Hepatocyte (in vitro differentiated cells): ENCODE data around the gene SPECC1. TPM values are rescaled to one million over a fixed set of nuclear protein-coding genes. Genes with fewer than 3 reads are reported as not detected.
"Not testable (repeated sequence)": the region's sequence is repeated elsewhere in the genome, so short reads cannot be mapped to it uniquely, and the experiment has no call there.

Source experiments
- DNase-seq: peaks from one replicate; pipeline ENCODE4 v3.0.0-alpha.2; 2016; ENCODE audit warnings: low spot score
- H2AFZ ChIP-seq: fragments of 200-600 bp; sonication (generic); 2 replicates; pipeline ENCODE4 v1.6.0; 2016; ENCODE audit warnings: antibody characterized with exemption, mild to moderate bottlenecking
- H3K27ac ChIP-seq: fragments of 200-600 bp; sonication (generic); 2 replicates; pipeline ENCODE4 v1.5.1; 2016; ENCODE audit warnings: mild to moderate bottlenecking
- H3K27me3 ChIP-seq: fragments of 200-600 bp; sonication (generic); 2 replicates; pipeline ENCODE4 v1.6.1; 2016
- H3K36me3 ChIP-seq: fragments of 200-600 bp; sonication (generic); replicated peaks from 2 replicates; pipeline ENCODE4 v1.5.1; 2016; ENCODE audit warnings: low read depth; ENCODE audit not compliant: insufficient read depth
- H3K4me1 ChIP-seq: fragments of 200-600 bp; sonication (generic); 2 replicates; pipeline ENCODE4 v1.5.1; 2016; ENCODE audit warnings: mild to moderate bottlenecking, moderate library complexity; ENCODE audit not compliant: insufficient read depth
- H3K4me2 ChIP-seq: fragments of 200-600 bp; sonication (generic); 2 replicates; pipeline ENCODE4 v1.6.0; 2016
- H3K4me3 ChIP-seq: fragments of 200-600 bp; sonication (generic); 2 replicates; pipeline ENCODE4 v1.5.1; 2016; ENCODE audit warnings: mild to moderate bottlenecking
- H3K79me2 ChIP-seq: fragments of 200-600 bp; sonication (generic); 2 replicates; pipeline ENCODE4 v1.6.0; 2017; ENCODE audit warnings: mild to moderate bottlenecking
- H3K9me2 ChIP-seq: fragments of 200-600 bp; sonication (generic); replicated peaks from 2 replicates; pipeline ENCODE4 v1.6.0; 2017; ENCODE audit warnings: mild to moderate bottlenecking; ENCODE audit not compliant: insufficient read depth
- H3K9me3 ChIP-seq: fragments of 200-600 bp; sonication (generic); 2 replicates; pipeline ENCODE4 v1.5.1; 2016; ENCODE audit warnings: low read depth, mild to moderate bottlenecking
- H4K20me1 ChIP-seq: fragments of 200-600 bp; sonication (generic); 2 replicates; pipeline ENCODE4 v1.6.0; 2016; ENCODE audit warnings: mild to moderate bottlenecking; ENCODE audit not compliant: insufficient read depth, poor library complexity, severe bottlenecking
- EZH2 ChIP-seq: fragments of 200-600 bp; sonication (generic); IDR thresholded peaks from 2 replicates; pipeline ENCODE4 v1.6.1; 2016; ENCODE audit warnings: antibody characterized with exemption, mild to moderate bottlenecking, borderline replicate concordance
- EZH2phosphoT487 ChIP-seq: fragments of 200-600 bp; sonication (generic); IDR thresholded peaks from one replicate; pipeline ENCODE4 v1.6.1; 2018; ENCODE audit warnings: antibody characterized with exemption, mild to moderate bottlenecking, low read depth, moderate library complexity; ENCODE audit not compliant: unreplicated experiment, severe bottlenecking
- WGBS: methylation state at CpG from one replicate; pipeline ENCODE4 v1.1.6; 2016; ENCODE audit warnings: low lambda C conversion rate; ENCODE audit errors: missing lambda C conversion rate; 5-methylcytosine and 5-hydroxymethylcytosine counted together
- polyA plus RNA-seq: library from polyadenylated mRNA; unstranded; fragments of >200 nt; fragmentation: Nextera tagmentation; extraction: Ambion mirVana; gene quantifications from 2 replicates; pipeline ENCODE4 v1.2.1, GENCODE V29; 2016
- total RNA-seq: library from RNA; depleted of rRNA; stranded (reverse); fragments of >200 nt; gene quantifications from 2 replicates; pipeline ENCODE4 v1.2.3, GENCODE V29; 2014
- TF ChIP-seq, protein P1 (sequence below): fragments of 200-600 bp; sonication (generic); IDR thresholded peaks from 2 replicates; pipeline ENCODE4 v1.5.1; 2016; ENCODE audit warnings: antibody characterized with exemption, mild to moderate bottlenecking; ENCODE audit not compliant: poor library complexity

SPECC1 gene
- total and polyA plus RNA-seq, 2 experiments from 2014 or later = 20.4 to 57.5 TPM

DNA sequence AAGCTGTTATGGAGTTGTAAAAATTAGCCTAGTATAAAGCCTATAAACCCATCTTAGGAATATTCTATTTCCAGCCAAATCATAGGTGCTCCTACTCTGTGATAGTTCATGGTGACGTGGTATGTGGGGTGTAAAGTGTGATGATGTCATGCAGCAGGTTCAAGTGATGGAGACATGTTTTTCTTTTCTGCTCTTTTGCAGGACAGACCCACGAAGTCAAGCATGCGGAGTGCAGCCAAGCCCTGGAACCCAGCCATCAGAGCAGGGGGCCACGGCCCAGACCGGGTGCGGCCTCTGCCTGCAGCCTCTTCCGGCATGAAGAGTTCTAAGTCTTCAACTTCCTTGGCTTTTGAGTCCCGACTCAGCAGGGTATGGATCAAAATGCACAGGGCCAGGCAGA, 87.3 kb downstream of the SPECC1 start:
- 94% methylated on average over 8 of the region's 8 CpGs for WGBS
- H3K4me2 ChIP-seq = no peak overlapping the region
- no peak overlapping the region for H3K27ac ChIP-seq
- DNase-seq = no peak
- no peaks in the 10 kb centered on the region for H3K36me3 ChIP-seq
- no peaks in the 10 kb centered on the region for H3K9me3 ChIP-seq
- H2AFZ ChIP-seq = no peak overlapping the region
- H3K9me2 ChIP-seq = no peaks in the 10 kb centered on the region
- no peaks in the 10 kb centered on the region for H3K79me2 ChIP-seq
- TF ChIP-seq EZH2phosphoT487 (no peak), EZH2 (no peak)
- TF ChIP-seq, protein P1, sequence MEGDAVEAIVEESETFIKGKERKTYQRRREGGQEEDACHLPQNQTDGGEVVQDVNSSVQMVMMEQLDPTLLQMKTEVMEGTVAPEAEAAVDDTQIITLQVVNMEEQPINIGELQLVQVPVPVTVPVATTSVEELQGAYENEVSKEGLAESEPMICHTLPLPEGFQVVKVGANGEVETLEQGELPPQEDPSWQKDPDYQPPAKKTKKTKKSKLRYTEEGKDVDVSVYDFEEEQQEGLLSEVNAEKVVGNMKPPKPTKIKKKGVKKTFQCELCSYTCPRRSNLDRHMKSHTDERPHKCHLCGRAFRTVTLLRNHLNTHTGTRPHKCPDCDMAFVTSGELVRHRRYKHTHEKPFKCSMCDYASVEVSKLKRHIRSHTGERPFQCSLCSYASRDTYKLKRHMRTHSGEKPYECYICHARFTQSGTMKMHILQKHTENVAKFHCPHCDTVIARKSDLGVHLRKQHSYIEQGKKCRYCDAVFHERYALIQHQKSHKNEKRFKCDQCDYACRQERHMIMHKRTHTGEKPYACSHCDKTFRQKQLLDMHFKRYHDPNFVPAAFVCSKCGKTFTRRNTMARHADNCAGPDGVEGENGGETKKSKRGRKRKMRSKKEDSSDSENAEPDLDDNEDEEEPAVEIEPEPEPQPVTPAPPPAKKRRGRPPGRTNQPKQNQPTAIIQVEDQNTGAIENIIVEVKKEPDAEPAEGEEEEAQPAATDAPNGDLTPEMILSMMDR = no peak
- peaks cover 5% of the 10 kb centered on the region for H3K4me1 ChIP-seq
- no peaks in the 10 kb centered on the region for H4K20me1 ChIP-seq
- H3K4me3 ChIP-seq = no peak overlapping the region
- peaks cover 4% of the 10 kb centered on the region for H3K27me3 ChIP-seq

DNA sequence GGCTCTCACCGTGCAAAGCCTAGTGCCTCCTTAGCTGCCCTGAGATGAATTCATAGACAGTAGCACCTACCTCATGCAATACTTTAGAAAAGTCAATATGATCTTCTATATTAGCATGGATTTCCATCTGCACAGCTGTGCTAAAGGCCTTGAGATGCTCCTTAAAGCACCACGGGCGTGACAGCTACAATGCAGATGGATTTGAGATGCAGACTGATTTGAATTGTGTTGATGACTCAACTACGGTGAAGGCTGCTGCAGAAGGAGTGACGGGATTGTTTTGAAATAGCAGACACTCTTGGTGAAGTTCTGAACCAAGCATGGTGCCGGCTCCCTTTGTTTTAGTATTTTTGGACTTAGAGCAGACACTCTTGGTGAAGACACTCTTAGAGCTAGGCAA, 88.2 kb downstream of the SPECC1 start:
- Histone ChIP-seq H3K9me3 (no peaks in the 10 kb centered on the region), H3K9me2 (no peaks in the 10 kb centered on the region), H3K79me2 (no peaks in the 10 kb centered on the region), H3K36me3 (no peaks in the 10 kb centered on the region), H3K4me3 (no peak overlapping the region), H4K20me1 (no peaks in the 10 kb centered on the region), H3K27me3 (peaks cover 10% of the 10 kb centered on the region), H3K4me2 (no peak overlapping the region), H3K27ac (no peak overlapping the region), H3K4me1 (peaks cover 5% of the 10 kb centered on the region), H2AFZ (no peak overlapping the region)
- TF ChIP-seq, protein P1 = no peak
- TF ChIP-seq EZH2 (no peak), EZH2phosphoT487 (no peak)
- no peak for DNase-seq
- WGBS = 71% methylated on average over 6 of the region's 6 CpGs

DNA sequence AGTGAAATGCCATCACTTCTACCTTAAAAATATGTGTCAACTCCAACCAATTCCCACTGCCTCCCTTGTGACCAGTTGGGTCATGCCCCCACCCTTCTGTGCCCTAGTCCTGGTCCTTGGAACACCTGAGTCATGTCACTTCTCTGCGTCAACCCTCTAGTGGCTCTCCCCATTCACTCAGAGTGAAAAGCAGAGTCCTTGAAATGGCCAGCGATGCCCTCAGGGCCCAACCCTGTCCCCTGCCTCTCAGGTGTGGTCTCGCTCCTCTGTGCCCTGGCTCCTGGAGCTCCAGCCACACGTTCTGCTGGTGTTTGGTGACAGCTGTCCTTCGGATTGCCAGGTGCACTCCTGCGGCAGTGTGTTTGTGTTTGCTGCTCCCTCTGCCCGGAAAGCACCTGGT, 89.2 kb downstream of the SPECC1 start:
- Histone ChIP-seq H3K4me1 (peaks cover 5% of the 10 kb centered on the region), H3K36me3 (no peaks in the 10 kb centered on the region), H3K4me2 (no peak overlapping the region), H3K27ac (no peak overlapping the region), H4K20me1 (no peaks in the 10 kb centered on the region), H3K79me2 (no peaks in the 10 kb centered on the region), H2AFZ (no peak overlapping the region), H3K9me2 (no peaks in the 10 kb centered on the region), H3K9me3 (no peaks in the 10 kb centered on the region), H3K27me3 (peaks cover 15% of the 10 kb centered on the region), H3K4me3 (no peak overlapping the region)
- no peak for TF ChIP-seq EZH2phosphoT487
- no peak for TF ChIP-seq EZH2
- TF ChIP-seq, protein P1 = no peak
- WGBS = 75% methylated on average over 7 of the region's 7 CpGs
- DNase-seq = no peak

DNA sequence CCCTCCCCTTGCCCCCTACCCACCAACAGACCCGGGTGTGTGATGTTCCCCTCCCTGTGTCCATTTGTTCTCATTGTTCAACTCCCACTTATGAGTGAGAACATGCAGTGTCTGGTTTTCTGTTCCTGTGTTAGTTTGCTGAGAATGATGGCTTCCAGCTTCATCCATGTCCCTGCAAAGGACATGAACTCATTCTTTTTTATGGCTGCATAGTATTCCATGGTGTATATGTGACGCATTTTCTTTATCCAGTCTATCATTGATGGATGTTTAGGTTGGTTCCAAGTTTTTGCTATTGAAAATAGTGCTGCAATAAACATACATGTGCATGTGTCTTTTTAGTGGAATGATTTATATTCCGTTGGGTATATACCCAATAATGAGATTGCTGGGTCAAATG, 91.6 kb downstream of the SPECC1 start:
- DNase-seq, H3K4me2 ChIP-seq, H3K27ac ChIP-seq, H4K20me1 ChIP-seq, H3K9me2 ChIP-seq, H3K4me3 ChIP-seq, H3K36me3 ChIP-seq, H3K4me1 ChIP-seq, H3K79me2 ChIP-seq, H2AFZ ChIP-seq, H3K9me3 ChIP-seq: not testable (repeated sequence)
- 89% methylated on average over 3 of the region's 3 CpGs for WGBS
- H3K27me3 ChIP-seq = peaks cover 10% of the 10 kb centered on the region
